ENCODE results near the gene ELOVL7. TPM values are rescaled to one million over a fixed set of nuclear protein-coding genes. Genes with fewer than 3 reads are reported as not detected.

Gene ELOVL7
- total RNA-seq, 1 experiment from 2014 or later = 2.5 TPM

- no peaks in the 10 kb centered on the region for H3K27me3 ChIP-seq (ENCODE audit: insufficient read depth, low read length)
- no peak overlapping the region for H3K27ac ChIP-seq (ENCODE audit: insufficient read length, low read depth, low read length)
- H3K4me1 ChIP-seq (ENCODE audit: insufficient read depth, low read length) = no peaks in the 10 kb centered on the region
- H2BK15ac ChIP-seq (ENCODE audit: low read depth, low read length) = no peak overlapping the region
- no peak overlapping the region for H2AK5ac ChIP-seq (ENCODE audit: insufficient read length, low read length)
- Mint-ChIP-seq H3K36me3 (ENCODE audit: insufficient read depth in 1 of 3, low read depth in 3 of 3) (no peaks in the 10 kb centered on the region), H3K27me3 (ENCODE audit: low read depth) (no peaks in the 10 kb centered on the region), H3K4me1 (no peaks in the 10 kb centered on the region; a peak in 1 of 4 replicates), H3K27ac (no peak overlapping the region; a peak in 1 of 7 replicates), H3K9me3 (no peaks in the 10 kb centered on the region), H3K4me3 (no peak overlapping the region)
- H3K23me2 ChIP-seq (ENCODE audit: insufficient read length, low read depth, low read length, poor library complexity, severe bottlenecking) = no peaks in the 10 kb centered on the region
- H3K23ac ChIP-seq (ENCODE audit: insufficient read length, low read depth, low read length) = no peak overlapping the region
- no peak overlapping the region for H4K91ac ChIP-seq (ENCODE audit: insufficient read length, low read depth, low read length)
- no peaks in the 10 kb centered on the region for H3K79me1 ChIP-seq (ENCODE audit: insufficient read depth, low read depth, low read length, poor library complexity, severe bottlenecking)
- no peak overlapping the region for H3T11ph ChIP-seq (ENCODE audit: low read length)
- no peak overlapping the region for H2BK5ac ChIP-seq (ENCODE audit: insufficient read length, low read length)
- no peak overlapping the region for H3K14ac ChIP-seq (ENCODE audit: insufficient read depth, low read length)
- no peak overlapping the region for H3K56ac ChIP-seq (ENCODE audit: insufficient read length, low read depth, low read length)
- no peak overlapping the region for H2BK120ac ChIP-seq (ENCODE audit: low read depth, low read length, poor library complexity, severe bottlenecking)
- no peaks in the 10 kb centered on the region for H3K79me2 ChIP-seq (ENCODE audit: insufficient read depth, low read length)
- TF ChIP-seq, protein P1, sequence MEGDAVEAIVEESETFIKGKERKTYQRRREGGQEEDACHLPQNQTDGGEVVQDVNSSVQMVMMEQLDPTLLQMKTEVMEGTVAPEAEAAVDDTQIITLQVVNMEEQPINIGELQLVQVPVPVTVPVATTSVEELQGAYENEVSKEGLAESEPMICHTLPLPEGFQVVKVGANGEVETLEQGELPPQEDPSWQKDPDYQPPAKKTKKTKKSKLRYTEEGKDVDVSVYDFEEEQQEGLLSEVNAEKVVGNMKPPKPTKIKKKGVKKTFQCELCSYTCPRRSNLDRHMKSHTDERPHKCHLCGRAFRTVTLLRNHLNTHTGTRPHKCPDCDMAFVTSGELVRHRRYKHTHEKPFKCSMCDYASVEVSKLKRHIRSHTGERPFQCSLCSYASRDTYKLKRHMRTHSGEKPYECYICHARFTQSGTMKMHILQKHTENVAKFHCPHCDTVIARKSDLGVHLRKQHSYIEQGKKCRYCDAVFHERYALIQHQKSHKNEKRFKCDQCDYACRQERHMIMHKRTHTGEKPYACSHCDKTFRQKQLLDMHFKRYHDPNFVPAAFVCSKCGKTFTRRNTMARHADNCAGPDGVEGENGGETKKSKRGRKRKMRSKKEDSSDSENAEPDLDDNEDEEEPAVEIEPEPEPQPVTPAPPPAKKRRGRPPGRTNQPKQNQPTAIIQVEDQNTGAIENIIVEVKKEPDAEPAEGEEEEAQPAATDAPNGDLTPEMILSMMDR (conservative IDR thresholded peaks at IDR 0.05) = no peak
- no peaks in the 10 kb centered on the region for H3K9me3 ChIP-seq (ENCODE audit: control insufficient read depth, low read depth, low read length)
- H4K20me1 ChIP-seq (ENCODE audit: control insufficient read depth, insufficient read depth, insufficient read length) = no peaks in the 10 kb centered on the region
- H3K4me2 ChIP-seq (ENCODE audit: insufficient read depth, insufficient read length, low read length) = no peak overlapping the region
- no peak overlapping the region for H3K4ac ChIP-seq (ENCODE audit: low read depth, low read length)
- H3K9ac ChIP-seq (ENCODE audit: extremely low read depth, insufficient read length, low read length) = no peak overlapping the region
- no peak overlapping the region for H4K5ac ChIP-seq (ENCODE audit: insufficient read length, low read depth, low read length)
- DNase-seq = no peak
- H3K18ac ChIP-seq (ENCODE audit: insufficient read length, low read depth, low read length) = no peak overlapping the region
- H2BK20ac ChIP-seq (ENCODE audit: low read depth, low read length, poor library complexity, severe bottlenecking) = no peak overlapping the region
- H4K8ac ChIP-seq (replicated peaks; ENCODE audit: insufficient read length, low read depth, low read length) = no peak overlapping the region
- H2AFZ ChIP-seq (ENCODE audit: low read length) = no peak overlapping the region
- H2BK12ac ChIP-seq (ENCODE audit: insufficient read length, low read depth, low read length) = no peak overlapping the region
- no CpG with 5 or more reads among the region's 2 CpGs for WGBS (ENCODE audit: extremely low coverage, insufficient read length, low lambda C conversion rate)
Observed at GRCh38 chr5:60829490-60830266, 14.4 kb downstream of the ELOVL7 start.
